ENCODE results near the gene MRPL12.
A peak's percentile ranks its signal among the peaks of the same experiment; 100 is the strongest.
"Not testable (repeated sequence)": the region's sequence is repeated elsewhere in the genome, so short reads cannot be mapped to it uniquely, and the experiment has no call there.

The MRPL12 gene

DNA sequence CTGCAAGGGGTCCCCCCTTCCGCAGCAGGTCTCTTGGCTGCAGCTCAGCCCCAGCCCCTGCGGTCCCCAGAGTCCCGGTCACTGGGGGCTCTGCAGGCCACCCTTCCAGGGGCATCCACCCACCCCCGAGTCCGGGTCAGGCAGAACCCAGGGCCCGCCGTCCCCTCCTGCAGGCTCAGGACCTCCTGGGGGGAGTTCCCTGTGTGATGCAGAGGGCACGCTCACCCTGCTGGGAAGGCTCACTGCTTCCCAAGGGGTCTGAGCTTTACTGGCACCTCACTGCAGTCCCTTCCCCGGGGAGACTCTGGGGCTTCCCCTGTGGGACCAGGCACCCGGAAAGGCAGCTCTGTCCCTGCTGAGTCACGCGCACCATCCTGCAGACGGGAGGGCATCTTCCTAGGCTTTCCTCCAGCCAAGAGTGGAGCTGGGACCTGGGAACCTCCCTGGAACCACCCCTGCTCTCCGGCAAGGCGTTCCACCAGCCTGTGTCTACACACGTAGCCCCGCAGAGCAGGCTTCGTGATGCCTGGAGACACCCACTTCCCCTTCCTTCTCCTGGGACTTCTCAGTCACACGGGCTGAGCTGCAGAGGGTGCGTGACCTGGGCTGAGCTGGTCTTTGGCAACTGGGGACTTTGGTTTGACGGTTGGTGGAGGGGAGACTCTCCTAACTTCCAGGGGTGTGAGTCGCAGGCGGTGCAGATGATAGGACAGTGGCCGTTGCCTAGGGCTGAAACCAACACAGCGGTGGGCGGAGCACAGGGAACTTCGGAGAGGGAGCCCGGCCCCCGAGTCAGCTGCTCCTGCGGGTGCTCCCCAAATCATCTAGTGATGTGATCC is 32.3 kb downstream of the MRPL12 start:
- TF ChIP-seq, protein P1, sequence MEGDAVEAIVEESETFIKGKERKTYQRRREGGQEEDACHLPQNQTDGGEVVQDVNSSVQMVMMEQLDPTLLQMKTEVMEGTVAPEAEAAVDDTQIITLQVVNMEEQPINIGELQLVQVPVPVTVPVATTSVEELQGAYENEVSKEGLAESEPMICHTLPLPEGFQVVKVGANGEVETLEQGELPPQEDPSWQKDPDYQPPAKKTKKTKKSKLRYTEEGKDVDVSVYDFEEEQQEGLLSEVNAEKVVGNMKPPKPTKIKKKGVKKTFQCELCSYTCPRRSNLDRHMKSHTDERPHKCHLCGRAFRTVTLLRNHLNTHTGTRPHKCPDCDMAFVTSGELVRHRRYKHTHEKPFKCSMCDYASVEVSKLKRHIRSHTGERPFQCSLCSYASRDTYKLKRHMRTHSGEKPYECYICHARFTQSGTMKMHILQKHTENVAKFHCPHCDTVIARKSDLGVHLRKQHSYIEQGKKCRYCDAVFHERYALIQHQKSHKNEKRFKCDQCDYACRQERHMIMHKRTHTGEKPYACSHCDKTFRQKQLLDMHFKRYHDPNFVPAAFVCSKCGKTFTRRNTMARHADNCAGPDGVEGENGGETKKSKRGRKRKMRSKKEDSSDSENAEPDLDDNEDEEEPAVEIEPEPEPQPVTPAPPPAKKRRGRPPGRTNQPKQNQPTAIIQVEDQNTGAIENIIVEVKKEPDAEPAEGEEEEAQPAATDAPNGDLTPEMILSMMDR (IDR thresholded peaks at IDR 0.05; ENCODE audit: low read length, missing control alignments): no peak
- DNase-seq (ENCODE audit: low read depth): peak; percentile 32
- no peak overlapping the region for H3K4me3 ChIP-seq (replicated peaks; ENCODE audit: low read depth, low read length)

- no peak for DNase-seq (ENCODE audit: low read depth)
- no peak overlapping the region for H3K4me3 ChIP-seq (replicated peaks; ENCODE audit: low read depth, low read length)
- TF ChIP-seq, protein P1 (IDR thresholded peaks at IDR 0.05; ENCODE audit: low read length, missing control alignments): no peak
These were observed 35.0 kb downstream of the MRPL12 start for GRCh38 chr17:81737947-81738800.

DNA sequence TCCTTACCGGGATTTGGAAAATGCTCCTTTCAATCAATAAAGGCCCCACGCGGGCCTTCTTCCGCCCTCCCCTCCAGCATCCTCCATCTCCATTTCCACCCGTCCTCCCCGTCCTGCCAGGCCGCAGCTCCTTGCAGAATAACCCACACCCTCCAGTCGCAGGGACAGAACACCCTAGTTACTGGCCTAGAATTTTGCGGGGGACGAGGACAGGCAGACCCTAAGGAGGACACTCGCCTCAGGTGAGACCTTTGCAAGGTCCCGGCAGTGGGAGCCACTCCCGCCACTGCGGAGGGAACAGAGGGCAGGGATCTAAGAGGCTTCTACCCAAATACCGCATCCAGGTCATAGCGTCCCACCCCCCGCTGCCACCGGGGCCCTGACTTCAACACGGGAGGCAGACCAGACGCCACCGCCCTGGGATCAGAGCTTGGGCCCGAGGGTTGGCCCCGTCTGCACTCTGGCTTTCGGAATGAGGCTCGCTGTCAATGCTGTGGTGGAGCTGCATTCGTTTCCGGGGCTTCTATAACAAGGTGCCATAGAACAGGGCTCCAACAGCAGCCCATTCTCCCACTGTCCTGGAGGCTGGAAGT is 35.7 kb downstream of the MRPL12 start:
- TF ChIP-seq, protein P1 (IDR thresholded peaks at IDR 0.05; ENCODE audit: low read length, missing control alignments): no peak
- no peak overlapping the region for H3K4me3 ChIP-seq (replicated peaks; ENCODE audit: low read depth, low read length)
- DNase-seq (ENCODE audit: low read depth): no peak

DNA sequence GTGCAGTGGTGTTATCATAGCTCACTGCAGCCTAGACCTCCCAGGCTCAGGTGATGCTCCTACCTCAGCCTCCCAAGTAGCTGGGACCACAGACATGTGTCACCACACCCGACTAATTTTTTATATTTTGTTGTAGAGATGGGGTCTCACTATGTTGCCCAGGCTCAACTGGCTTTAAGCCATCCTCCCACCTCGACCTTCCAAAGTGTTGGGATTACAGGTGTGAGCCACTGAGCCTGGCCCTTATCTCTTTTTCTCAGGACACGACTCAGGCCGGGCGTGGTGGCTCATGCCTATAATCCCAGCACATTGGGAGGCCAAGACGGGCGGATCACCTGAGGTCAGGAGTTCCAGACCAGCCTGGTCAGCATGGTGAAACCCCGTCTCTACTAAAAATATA is 36.4 kb downstream of the MRPL12 start:
- DNase-seq (ENCODE audit: low read depth); H3K4me3 ChIP-seq (replicated peaks; ENCODE audit: low read depth, low read length): not testable (repeated sequence)

GRCh38 chr17:81740395-81740961 is 37.3 kb downstream of the MRPL12 start:
- no peak overlapping the region for H3K4me3 ChIP-seq (replicated peaks; ENCODE audit: low read depth, low read length)
- no peak for DNase-seq (ENCODE audit: low read depth)

DNA sequence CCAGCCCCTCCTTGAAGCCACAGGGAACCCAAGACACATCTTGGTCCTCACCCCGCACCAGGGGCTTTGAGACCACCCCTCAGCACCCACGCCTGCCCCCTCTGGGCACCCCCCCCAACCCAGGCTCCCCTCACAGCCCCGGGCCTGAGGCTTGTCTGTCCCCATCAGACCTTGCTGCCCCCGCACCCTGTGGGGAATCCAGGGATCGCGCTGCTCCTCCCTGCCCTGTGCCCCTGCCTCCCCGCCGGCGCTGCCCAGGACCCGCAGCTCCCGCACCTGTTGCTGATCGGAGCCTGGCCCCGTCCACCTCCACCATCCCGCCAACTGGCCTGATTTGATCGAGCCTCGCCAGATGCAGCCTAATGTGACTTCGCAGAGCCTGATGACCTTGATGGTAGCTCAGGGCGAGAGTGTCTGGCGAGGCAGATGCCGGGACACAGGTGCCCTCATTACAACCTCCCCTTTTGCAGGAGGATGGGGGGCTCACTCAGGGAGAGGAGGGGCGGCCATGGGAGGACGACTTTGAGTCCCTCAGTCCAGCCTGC is 38.0 kb downstream of the MRPL12 start:
- DNase-seq (ENCODE audit: low read depth): no peak
- TF ChIP-seq, protein P1 (IDR thresholded peaks at IDR 0.05; ENCODE audit: low read length, missing control alignments): no peak
- no peak overlapping the region for H3K4me3 ChIP-seq (replicated peaks; ENCODE audit: low read depth, low read length)

More at GRCh38 chr17:81740395-81740961, 37.3 kb downstream of the MRPL12 start:
- TF ChIP-seq, protein P1 (IDR thresholded peaks at IDR 0.05; ENCODE audit: low read length, missing control alignments): no peak
